NCI-H2029 treated with DMSO at 0.1 percent for 48 hours (cell line): ENCODE measurements around the gene APOD.
A peak's percentile ranks its signal among the peaks of the same experiment; 100 is the strongest.
"Not testable (repeated sequence)": the region's sequence is repeated elsewhere in the genome, so short reads cannot be mapped to it uniquely, and the experiment has no call there.

Experiments
- DNase-seq: peaks from one replicate; lab custom pipeline; 2025; lab: John Stamatoyannopoulos, UW

Gene APOD

GRCh38 chr3:195617784-195618659 lies 34.3 kb upstream of the APOD start:
- DNase-seq = not testable (repeated sequence)

DNA sequence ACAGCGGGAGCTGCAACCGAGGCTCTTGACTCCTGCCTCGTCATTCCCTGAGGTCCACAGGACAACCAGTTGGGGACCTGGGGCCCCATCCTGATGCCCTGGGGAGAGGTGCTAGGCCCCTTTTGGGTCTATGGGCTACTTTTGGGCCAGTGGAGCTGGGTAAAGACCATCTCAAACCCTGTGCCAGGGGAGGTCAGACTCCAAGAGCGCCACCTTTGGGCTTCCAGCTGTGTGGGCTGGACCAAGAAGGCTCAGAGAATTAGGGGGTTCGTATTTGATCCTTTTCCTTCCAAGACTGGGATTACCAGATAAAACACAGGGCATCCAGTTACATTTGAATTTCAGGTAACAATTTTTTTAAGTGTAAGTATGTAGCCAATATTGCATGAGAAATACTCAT lies 33.4 kb upstream of the APOD start:
- not testable (repeated sequence) for DNase-seq

DNA sequence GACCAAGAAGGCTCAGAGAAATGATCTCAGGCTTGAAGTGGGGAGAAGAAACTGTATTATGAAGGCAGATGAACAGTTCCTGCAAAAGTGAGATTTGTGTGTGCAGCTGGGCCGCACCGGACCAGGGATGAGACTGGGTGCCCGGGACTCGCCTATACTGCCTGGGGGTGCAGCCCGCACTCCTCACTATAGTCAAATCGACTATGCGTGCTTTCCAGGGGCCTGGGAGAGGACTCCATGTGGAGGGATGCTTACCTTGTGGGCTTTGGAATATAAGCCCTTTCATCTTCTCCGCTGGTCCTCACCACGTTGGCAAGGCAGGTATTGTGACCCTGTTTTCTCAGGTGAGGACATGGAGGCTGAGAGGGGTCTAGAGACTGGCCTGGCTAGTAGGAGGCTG lies 32.9 kb upstream of the APOD start:
- no peak for DNase-seq

DNA sequence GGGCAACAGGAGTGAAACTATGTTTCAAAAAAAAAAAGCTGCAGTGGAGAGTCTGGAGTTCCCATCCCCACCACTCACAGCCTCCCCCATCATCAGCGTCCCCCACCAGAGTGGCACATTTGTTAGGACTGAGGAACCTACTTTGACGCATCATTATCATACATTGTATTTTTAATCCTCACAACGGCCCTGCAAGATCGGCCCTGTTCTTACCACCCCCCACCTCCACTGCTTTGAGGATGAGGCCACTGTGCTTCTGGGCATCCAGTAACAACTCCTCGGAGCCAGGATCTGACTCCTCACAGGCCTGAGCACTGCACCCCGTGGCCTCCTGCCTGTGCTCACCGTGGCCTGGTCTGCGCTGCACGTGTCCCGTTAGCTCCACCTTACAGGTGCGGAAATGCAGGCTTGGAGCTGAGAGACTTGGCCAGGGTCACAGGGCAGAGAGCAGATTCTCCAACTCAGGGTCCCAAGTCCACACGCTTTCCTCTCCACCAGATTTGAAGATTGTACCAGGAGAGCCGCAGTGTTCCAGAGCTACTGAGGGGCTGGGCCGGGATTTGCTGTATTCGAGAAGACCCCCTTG lies 32.3 kb upstream of the APOD start:
- DNase-seq = not testable (repeated sequence)

- peak; percentile 1 for DNase-seq
Measured at GRCh38 chr3:195614672-195615504, 31.1 kb upstream of the APOD start.

DNA sequence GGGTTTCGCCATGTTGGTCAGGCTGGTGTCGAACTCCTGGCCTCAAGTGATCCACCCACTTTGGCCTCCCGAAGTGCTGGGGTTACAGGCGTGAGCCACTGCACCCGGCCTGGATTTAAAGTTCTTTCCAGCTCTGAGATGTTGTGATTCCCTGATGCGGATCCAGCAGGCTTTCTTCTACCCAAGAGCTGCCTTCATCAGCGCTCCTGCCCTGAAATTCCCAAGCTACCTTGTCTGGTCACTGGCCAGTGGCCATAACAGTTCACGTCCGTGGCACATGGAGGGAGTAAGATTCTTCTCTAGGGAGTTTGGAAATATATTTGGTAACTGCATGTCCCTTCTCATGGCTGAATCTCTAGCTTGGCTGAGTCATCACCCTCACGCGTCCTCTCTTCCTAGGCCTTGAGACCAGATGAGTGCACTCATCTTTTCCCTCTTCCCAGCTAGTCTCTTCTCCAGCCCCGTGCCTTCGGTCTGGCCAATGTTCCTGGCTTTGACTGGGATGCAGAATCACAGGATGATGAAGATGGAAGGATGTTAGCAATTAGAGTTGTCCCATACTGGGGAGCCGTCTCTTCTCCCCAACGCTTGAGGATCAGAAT lies 29.8 kb upstream of the APOD start:
- DNase-seq = no peak

DNA sequence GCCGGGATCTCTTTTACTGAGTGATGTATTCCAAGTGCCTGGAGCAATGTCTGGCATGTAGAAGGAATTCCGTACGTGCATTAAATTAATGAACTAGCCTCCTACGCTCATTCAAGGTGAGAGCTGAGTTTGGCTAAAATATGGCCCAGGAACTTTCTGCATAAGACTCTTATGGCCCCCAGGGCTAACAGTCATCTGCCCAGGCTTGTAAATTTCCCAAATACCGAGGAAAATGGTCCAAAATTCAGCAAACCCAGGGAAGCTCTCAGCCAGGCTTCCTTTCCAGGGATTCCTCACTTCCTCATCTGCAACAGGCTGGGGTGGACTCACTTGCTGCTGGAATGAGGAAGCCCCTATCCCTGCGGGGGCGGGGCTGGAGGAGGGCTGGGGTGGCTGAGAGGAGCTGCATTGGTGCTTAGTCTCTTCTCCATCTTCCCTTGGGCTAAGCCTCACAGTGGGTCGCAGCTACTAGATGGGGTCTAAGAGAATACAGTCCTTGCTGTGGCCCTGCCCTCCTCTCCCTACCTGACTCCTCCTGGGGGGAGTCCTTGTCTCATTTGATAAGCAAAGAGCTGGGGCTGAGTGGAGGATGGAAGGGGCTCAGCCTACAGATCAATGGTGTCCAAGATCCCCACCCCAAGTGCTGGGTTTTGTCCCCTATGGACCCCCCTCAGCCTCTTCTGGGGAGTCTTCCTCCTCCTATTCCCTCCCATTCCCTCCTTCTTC lies 28.5 kb upstream of the APOD start:
- DNase-seq = no peak

DNA sequence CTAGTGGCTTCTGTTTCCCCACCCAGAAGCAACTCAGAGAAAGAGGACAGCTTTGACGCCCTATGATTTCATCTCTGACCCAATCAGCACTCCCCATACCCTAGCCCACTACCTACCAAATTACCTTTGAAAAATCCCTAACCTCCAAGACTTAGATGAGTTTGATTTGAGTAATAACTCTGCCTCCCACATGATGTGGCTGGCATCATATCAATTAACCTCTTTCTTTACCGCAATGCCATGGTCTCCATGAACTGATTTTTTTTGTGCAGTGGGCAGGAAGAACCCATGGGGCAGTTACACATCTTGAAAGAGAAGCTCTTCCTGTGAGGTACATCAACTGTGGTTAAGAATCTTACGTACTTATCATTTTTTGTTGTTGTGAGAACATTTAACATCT lies 25.5 kb upstream of the APOD start:
- DNase-seq = no peak

DNA sequence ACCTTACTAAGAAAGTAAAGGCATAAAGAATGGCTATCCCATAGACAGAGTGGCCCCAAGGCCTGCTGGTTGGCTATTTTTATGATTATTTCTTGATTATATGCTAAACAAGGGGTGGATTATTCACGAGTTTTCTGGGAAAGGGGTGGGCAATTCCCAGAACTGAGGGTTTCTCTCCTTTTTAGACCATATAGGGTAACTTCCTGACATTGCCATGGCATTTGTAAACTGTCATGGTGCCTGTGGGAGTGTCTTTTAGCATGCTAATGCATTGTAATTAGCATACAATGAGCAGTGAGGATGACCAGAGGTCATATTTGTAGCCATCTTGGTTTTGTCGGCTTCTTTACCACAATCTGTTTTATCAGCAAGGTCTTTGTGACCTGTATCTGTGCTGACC lies 18.0 kb upstream of the APOD start:
- DNase-seq = not testable (repeated sequence)

GRCh38 chr3:195601382-195601781 lies 17.6 kb upstream of the APOD start:
- no peak for DNase-seq

DNA sequence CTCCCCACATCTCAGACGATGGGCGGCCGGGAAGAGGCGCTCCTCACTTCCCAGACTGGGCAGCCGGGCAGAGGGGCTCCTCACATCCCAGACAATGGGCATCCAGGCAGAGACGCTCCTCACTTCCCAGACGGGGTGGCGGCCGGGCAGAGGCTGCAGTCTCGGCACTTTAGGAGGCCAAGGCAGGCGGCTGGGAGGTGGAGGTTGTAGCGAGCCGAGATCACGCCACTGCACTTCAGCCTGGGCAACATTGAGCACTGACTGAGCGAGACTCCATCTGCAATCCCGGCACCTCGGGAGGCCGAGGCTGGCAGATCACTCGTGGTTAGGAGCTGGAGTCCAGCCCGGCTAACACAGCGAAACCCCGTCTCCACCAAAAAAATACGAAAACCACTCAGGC lies 16.2 kb upstream of the APOD start:
- DNase-seq = not testable (repeated sequence)

DNA sequence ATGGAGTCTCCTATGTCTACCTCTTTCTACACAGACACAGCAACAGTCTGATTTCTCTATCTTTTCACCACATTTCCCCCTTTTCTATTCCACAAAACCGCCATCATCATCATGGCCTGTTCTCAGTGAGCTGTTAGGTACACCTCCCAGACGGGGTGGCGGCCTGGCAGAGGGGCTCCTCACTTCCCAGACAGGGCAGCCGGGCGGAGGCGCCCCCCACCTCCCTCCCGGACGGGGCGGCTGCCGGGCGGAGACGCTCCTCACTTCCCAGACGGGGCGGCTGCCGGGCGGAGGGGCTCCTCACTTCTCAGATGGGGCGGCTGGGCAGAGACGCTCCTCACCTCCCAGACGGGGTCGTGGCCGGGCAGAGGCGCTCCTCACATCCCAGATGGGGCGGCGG lies 15.8 kb upstream of the APOD start:
- DNase-seq = not testable (repeated sequence)

DNA sequence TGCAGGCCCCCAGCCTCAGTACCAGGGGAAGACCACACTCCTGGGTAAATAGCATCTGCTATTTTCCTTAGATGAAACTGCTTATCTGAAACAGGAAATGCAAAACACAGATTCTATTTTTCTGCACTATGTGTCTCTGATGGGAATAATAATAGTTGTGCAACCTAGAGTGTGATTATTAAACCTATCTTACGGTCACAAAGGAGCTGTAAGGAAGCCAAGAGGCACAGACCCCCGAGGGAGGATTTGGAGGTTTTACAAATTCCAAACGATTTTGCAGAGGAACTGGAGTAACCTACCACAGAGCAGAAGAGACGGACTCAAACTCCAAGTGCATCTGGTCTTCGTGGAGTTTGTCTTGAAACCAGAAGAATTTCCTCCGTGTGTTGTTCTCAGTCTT lies 14.1 kb upstream of the APOD start:
- DNase-seq = no peak

DNA sequence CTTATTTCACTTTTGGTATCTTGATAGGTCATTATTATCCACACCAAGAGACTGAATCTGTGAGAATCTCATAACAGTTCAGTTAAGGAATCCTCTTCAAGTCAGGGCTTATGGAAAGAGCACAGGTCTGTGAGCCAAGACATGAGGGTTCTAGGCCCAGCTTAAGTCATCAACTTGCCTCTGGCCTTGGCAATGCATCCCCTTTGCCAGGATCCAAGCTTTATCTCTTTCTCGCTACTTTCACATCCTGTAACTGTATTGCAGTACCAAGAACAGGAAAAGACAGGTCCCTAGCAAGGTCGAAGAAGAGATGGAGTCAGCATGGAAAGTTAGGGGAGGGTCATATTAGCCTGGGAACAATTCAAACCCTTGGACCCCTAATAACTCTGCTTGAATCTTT lies 13.5 kb upstream of the APOD start:
- DNase-seq = no peak

GRCh38 chr3:195596765-195597171 lies 13.0 kb upstream of the APOD start:
- DNase-seq = no peak

DNA sequence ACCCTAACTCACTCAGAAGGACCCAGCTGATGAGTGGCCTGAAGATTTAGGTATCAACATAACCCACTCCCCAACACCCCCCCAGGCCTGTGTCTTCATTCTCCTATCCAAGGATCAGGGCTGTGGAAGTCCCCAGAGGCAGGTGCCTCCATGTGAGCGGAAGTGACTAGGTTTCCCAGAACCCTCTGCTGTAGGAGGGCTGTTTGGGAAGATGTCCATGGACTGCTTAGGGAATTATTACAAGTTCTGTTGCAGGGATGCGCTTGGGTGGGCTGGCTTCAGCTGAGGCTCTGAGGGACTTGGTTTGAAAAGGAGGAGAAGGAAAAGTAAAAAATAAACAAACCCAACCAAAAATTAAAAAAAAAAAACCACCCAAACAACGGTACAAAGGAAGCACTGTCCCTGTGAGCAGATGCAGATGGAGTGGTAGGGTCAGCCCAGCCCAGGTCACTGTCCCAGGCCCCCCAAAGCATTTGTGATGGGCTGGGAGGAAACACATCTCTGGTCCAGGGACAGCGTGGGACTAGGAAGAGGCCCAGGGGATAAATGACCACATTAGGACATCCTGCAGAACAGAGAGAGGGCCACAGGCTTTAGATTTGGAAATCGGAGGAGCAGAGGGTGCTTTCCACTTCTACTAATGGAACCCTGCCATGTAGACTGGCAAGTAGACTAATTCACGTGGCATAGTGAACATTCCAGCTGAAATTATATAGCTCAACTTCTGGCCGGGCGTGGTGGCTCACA lies 12.2 kb upstream of the APOD start:
- no peak for DNase-seq

- no peak for DNase-seq
Measured at GRCh38 chr3:195591852-195592251, 8.1 kb upstream of the APOD start.

GRCh38 chr3:195591220-195591619 lies 7.5 kb upstream of the APOD start:
- no peak for DNase-seq

- DNase-seq = not testable (repeated sequence)
Measured at GRCh38 chr3:195590381-195590780, 6.6 kb upstream of the APOD start.

- DNase-seq = not testable (repeated sequence)
Measured at GRCh38 chr3:195589796-195590195, 6.1 kb upstream of the APOD start.

- no peak for DNase-seq
Measured at GRCh38 chr3:195587824-195588223, 4.1 kb upstream of the APOD start.
